HL-60 (cell line): ENCODE measurements around the gene CCND1.

Source experiments
- CTCF ChIP-seq: IDR thresholded peaks from one replicate; pipeline ENCODE4 v1.5.1; 2011; ENCODE audit warnings: low read length, control low read depth, inconsistent platforms; ENCODE audit not compliant: insufficient read depth
- POLR2AphosphoS5 ChIP-seq: IDR thresholded peaks from 2 replicates; pipeline ENCODE4 v1.6.1; 2012; ENCODE audit warnings: low read depth
- REST ChIP-seq: IDR thresholded peaks from 2 replicates; pipeline ENCODE4 v1.6.1; 2012; ENCODE audit warnings: low read depth; ENCODE audit not compliant: insufficient replicate concordance

- TF ChIP-seq CTCF: no peak
- TF ChIP-seq REST: no peak
- no peak for TF ChIP-seq POLR2AphosphoS5
These were observed 44.4 kb downstream of the CCND1 start for GRCh38 chr11:69685348-69685747.
